Mammary epithelial cell (primary cell): ENCODE data around the gene RHOA.

Experiments
- EZH2 ChIP-seq: IDR thresholded peaks from 2 replicates; pipeline ENCODE4 v1.6.1; 2012; ENCODE audit warnings: low read length, inconsistent platforms, borderline replicate concordance
- TF ChIP-seq, protein P1 (sequence below), 2 donors: IDR thresholded peaks in 1 of 2; conservative IDR thresholded peaks in 1 of 2; 2 replicates each; pipeline ENCODE4 v1.5.1; 2011 to 2012; ENCODE audit warnings: inconsistent platforms in 2 of 2, low read length in 2 of 2, mild to moderate bottlenecking in 2 of 2, control low read depth in 1 of 2, low read depth in 1 of 2; ENCODE audit not compliant: insufficient read depth in 1 of 2; ENCODE audit errors: extremely low read depth in 1 of 2

DNA sequence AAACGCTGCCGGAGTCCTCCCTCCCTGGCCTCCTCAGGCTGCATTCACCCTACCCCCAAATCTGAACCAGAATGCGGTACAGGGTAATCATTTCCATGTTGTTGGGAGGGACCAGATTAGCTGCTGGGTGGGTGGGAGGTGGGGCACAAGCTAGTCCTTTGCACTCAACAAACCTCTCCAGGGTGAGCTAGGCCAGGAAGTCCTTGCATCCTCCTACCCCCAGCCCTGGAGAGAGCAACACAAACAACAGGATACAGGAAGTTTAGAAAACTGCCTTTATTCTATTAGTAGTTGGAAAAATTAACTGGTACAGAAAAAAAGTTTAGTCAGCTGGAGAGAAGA lies 52.9 kb downstream of the RHOA start:
- TF ChIP-seq EZH2: no peak
- TF ChIP-seq, protein P1, sequence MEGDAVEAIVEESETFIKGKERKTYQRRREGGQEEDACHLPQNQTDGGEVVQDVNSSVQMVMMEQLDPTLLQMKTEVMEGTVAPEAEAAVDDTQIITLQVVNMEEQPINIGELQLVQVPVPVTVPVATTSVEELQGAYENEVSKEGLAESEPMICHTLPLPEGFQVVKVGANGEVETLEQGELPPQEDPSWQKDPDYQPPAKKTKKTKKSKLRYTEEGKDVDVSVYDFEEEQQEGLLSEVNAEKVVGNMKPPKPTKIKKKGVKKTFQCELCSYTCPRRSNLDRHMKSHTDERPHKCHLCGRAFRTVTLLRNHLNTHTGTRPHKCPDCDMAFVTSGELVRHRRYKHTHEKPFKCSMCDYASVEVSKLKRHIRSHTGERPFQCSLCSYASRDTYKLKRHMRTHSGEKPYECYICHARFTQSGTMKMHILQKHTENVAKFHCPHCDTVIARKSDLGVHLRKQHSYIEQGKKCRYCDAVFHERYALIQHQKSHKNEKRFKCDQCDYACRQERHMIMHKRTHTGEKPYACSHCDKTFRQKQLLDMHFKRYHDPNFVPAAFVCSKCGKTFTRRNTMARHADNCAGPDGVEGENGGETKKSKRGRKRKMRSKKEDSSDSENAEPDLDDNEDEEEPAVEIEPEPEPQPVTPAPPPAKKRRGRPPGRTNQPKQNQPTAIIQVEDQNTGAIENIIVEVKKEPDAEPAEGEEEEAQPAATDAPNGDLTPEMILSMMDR (conservative IDR thresholded peaks at IDR 0.05 in 1 of 2, IDR thresholded peaks at IDR 0.05 in 1 of 2; ENCODE audit: extremely low read depth in 1 of 2, insufficient read depth in 1 of 2, low read depth in 1 of 2, low read length in 2 of 2): no peak
